Measurements from ENCODE around the gene PIGN.

PIGN gene

GRCh38 chr18:62017618-62018017, 169.2 kb downstream of the PIGN start:
- H3K4me3 ChIP-seq (ENCODE audit: low read depth, low read length), result no peak overlapping the region
- no peak for TF ChIP-seq CTCF (IDR thresholded peaks at IDR 0.05; ENCODE audit: borderline replicate concordance, insufficient read depth, low read depth, low read length)

GRCh38 chr18:62011416-62011815, 175.4 kb downstream of the PIGN start:
- no peak for TF ChIP-seq CTCF (IDR thresholded peaks at IDR 0.05; ENCODE audit: borderline replicate concordance, insufficient read depth, low read depth, low read length)
- no peak overlapping the region for H3K4me3 ChIP-seq (ENCODE audit: low read depth, low read length)

- no peak overlapping the region for H3K4me3 ChIP-seq (ENCODE audit: low read depth, low read length)
These were observed 177.3 kb downstream of the PIGN start for GRCh38 chr18:62009521-62009920.

GRCh38 chr18:62001396-62001795, 185.5 kb downstream of the PIGN start:
- H3K4me3 ChIP-seq (ENCODE audit: low read depth, low read length), result no peak overlapping the region
- no peak for TF ChIP-seq CTCF (IDR thresholded peaks at IDR 0.05; ENCODE audit: borderline replicate concordance, insufficient read depth, low read depth, low read length)

More at GRCh38 chr18:62009521-62009920, 177.3 kb downstream of the PIGN start:
- TF ChIP-seq CTCF (IDR thresholded peaks at IDR 0.05; ENCODE audit: borderline replicate concordance, insufficient read depth, low read depth, low read length), result no peak

- TF ChIP-seq CTCF (IDR thresholded peaks at IDR 0.05; ENCODE audit: borderline replicate concordance, insufficient read depth, low read depth, low read length), result no peak
- H3K4me3 ChIP-seq (ENCODE audit: low read depth, low read length), result no peak overlapping the region
These were observed 187.9 kb downstream of the PIGN start for GRCh38 chr18:61998957-61999356.

GRCh38 chr18:61998335-61998734, 188.5 kb downstream of the PIGN start:
- no peak for TF ChIP-seq CTCF (IDR thresholded peaks at IDR 0.05; ENCODE audit: borderline replicate concordance, insufficient read depth, low read depth, low read length)
- H3K4me3 ChIP-seq (ENCODE audit: low read depth, low read length), result no peak overlapping the region

- no peak overlapping the region for H3K4me3 ChIP-seq (ENCODE audit: low read depth, low read length)
- no peak for TF ChIP-seq CTCF (IDR thresholded peaks at IDR 0.05; ENCODE audit: borderline replicate concordance, insufficient read depth, low read depth, low read length)
These were observed 191.2 kb downstream of the PIGN start for GRCh38 chr18:61995618-61996017.
